Endometrium (tissue), 2 donors: Measurements from ENCODE around the gene NPIPB6.

Experiments used
- FAIRE-seq: peaks from 2 replicates; lab custom pipeline; 2012; peaks lifted over from hg19 to GRCh38; lab: Jason Lieb, UNC
- donor health status: control.
- donor health status: control.

The NPIPB6 gene

GRCh38 chr16:28321700-28322411 is 41.5 kb downstream of the NPIPB6 start:
- no peak for FAIRE-seq

DNA sequence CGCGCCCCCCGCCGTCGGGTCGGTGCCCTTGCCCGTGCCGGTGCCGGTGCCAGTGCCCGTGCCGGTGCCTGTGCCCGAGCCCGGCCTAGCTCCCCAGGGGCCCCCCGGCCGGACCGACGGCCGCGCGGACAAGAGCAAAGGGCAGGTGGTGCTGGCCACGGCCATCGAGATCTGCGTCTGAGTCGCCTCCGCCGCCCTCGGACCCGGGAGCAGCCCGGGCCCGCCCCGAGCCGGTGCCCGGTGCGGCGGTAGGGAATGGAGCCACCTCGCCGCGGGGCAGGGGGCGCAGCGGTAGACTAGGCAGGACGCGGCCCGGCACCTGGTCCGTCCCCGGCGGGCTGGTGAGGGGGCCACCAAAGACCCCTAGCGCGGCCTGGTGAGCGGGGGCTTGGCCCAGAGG is 42.6 kb downstream of the NPIPB6 start:
- FAIRE-seq: no peak

DNA sequence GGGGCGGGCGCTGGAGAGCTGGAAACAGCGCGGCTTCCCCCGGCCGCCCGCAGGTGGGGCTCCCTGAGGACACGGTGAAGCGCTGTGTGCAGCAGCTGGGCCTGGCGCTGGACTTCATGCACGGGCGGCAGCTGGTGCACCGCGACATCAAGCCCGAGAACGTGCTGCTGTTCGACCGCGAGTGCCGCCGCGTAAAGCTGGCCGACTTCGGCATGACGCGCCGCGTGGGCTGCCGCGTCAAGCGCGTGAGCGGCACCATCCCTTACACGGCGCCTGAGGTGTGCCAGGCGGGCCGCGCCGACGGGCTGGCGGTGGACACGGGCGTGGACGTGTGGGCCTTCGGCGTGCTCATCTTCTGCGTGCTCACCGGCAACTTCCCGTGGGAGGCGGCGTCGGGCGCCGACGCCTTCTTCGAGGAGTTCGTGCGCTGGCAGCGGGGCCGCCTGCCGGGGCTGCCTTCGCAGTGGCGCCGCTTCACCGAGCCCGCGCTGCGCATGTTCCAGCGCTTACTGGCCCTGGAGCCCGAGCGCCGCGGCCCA is 43.2 kb downstream of the NPIPB6 start:
- FAIRE-seq: no peak

DNA sequence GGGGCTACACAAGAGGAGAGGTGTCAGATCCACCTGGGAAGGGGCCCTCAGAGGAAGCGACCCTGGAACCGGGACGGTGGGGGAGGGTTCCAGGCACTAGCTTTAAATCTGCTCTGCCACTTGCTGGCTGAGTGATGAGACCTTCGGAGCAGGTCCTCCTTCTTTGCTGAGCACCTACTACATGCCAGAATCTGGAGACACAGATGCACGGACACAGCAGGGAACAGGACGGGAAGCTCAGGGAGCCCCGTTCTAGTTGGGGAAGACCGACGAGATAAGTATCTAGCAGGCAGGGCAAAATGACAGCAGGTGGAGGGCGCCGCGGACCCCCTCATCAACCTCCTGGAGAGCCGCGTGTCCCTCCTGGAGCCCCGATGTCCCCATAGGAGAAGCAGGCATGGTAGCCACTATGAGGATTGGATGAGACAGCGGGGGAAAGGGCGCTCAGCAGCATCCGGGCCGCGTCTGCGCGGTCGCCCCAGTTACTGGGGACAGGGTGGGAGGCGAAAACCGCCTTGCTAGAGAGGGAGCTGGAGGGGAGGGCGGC is 43.8 kb downstream of the NPIPB6 start:
- FAIRE-seq: no peak

DNA sequence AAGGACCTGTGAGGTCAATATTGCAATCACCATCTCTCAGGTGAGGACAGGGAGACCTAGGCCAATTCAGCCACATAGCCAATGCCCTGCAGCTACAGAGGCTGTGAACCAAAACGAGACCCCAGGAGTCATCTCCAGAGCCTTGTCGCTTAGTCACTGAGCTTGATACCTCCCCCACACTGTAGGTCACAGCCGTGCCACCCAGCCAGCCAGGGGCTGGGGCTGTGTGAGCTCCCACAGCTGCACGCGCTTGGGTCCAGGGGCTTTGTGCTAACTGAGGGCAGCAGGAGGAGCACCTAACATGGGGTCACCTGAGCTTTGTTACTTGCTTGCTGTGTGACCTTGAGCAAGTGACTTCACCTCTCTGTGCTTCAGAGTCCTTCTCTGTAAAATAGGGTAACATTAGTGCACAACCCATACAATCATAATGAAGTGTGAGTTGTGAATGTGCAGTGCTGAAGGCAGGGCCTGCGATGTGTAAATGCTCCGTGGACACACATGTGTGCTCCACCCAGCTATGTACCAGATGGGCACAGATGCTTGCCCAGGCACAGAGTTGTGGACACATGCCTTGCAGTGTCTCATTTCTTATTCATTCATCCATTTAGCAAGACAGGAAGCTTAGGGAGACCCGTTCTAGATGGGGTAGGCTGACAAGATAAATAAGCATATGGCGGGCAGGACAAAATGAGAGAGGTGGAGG is 45.1 kb downstream of the NPIPB6 start:
- FAIRE-seq: no peak

DNA sequence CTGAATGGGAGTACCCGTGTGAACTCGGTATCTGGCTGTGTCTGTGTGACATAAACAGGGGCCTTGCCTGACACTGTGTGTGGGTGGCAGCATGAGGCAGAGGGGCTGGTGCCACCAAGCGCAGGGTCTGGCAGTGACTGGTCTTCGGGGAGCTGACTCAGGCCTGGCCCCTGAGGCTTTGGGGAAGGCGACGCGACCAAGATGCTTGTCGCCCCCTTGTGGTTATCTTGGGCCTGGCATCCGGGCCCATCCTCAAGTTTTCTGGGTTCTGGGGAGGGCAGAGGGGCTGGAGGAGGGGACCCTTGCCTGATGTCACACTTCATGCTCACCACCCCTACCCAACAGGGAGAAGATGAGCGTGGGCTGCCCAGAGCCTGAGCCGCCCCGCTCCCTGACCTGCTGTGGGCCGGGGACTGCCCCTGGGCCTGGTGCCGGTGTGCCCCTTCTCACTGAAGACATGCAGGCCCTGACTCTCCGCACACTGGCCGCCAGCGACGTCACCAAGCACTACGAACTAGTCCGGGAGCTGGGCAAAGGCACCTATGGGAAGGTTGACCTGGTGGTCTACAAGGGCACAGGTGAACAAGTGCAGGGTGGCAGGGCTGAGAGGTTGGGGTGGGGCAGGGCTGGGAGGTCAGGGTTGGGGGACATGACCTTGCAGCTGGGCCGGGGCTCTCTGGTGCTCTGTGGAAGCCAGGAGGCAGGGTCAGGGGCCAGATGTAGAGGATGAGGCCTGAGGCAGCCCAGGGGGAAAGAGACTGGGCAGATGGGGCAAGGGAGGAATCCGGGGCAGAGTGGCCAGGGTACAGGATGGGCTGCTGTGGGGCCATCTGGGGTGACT is 46.0 kb downstream of the NPIPB6 start:
- no peak for FAIRE-seq

DNA sequence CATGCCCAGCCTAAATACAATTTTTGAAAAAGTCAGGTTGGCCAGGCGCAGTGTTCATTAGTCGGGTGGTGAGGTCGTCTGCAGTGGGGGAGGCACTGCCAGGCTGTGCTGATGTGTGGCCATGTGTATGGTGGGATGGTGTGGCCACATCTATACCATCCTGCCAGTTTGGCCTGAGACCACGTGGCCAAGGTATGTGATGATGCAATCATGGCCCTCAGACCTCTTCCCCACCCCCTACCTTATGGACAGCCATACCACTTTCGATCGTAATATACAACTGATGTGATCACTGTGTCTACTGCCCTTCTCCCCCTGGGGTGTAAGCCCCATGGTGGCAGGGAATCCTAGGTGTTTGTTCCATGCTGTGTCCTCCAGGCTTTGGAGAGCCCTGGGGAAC is 47.3 kb downstream of the NPIPB6 start:
- FAIRE-seq: no peak

- FAIRE-seq: no peak
These were observed 49.7 kb downstream of the NPIPB6 start for GRCh38 chr16:28313587-28313986.

GRCh38 chr16:28312327-28312726 is 51.0 kb downstream of the NPIPB6 start:
- no peak for FAIRE-seq

GRCh38 chr16:28311913-28312312 is 51.4 kb downstream of the NPIPB6 start:
- no peak for FAIRE-seq

DNA sequence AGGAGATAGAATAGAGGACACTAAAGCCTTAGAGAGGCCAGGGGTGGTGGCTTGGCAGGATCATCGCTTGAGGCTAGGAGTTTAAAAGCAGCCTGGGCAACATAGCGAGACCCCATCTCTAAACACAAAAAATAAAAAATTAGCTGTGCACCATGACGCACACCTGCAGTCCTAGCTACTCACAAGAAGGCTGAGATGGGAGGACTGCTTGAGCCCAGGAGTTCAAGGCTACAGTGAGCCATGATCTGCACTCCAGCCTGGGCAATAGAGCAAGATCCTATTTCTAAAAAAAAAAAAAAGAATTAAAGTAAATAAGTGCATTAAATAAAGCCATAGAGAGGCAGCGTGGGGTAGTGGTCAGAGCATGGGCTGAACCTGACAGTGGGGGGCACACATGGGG is 51.9 kb downstream of the NPIPB6 start:
- FAIRE-seq: no peak

DNA sequence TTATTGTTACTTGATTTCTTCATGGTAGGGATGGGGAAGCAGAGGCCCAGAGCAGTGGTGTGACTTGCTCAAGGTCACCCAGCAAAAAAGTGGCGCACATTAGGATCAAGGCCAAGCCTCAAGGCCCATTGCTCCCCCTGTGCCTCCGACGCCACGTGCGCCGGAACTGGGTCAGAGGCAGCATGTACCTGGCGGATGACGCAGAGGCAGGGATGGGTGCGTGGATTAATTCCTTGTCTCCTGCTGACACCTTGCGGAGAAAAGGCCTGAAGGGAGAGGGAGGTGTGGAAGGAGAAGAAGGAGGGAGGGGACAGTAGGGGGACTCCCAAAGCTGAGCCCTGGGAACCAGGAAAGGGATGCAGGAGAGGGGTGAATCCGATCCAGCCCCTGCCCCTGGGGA is 52.5 kb downstream of the NPIPB6 start:
- FAIRE-seq: no peak

- FAIRE-seq: no peak
These were observed 53.4 kb downstream of the NPIPB6 start for GRCh38 chr16:28309811-28310311.

GRCh38 chr16:28308794-28309584 is 54.3 kb downstream of the NPIPB6 start:
- no peak for FAIRE-seq

- no peak for FAIRE-seq
These were observed 55.4 kb downstream of the NPIPB6 start for GRCh38 chr16:28307936-28308335.

DNA sequence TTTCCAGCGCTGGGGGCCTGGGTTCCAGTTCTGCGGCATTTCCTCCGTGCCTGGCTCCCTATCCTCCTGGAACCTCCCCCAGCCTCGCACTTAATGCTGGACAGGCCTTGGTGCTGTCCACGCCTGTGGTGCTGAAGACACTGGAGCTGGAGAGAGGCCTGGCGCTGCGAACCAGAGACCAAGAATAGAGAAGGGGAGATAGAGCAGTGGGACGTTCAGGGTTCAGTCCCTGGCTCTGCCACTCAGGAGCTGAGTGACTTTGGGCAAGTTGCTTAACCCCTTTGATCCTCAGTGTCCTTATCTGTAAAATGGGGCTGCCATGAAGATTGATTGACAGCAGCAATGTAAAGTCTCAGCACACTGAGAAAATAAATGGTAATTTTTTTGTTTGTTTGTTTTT is 59.1 kb downstream of the NPIPB6 start:
- FAIRE-seq: no peak

DNA sequence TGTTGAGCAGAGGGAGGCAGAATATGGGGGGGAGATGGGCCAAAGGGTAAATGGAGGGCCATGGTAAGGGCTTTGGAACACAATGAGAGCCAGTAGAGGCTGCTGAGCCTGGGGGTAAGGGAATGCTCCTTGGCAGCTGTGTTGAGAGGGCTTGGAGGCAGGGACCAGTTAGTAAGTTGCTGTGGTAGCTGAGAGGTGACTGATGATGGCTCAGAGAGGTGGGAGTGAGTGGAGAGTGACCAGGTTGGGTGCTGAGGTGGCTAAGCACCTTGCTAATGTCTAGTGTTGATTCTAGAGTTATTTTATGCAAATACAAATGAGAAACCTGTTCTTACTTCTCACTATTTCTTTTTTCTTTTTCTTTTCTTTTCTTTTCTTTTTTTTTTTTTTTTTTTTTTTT is 60.2 kb downstream of the NPIPB6 start:
- FAIRE-seq: no peak

DNA sequence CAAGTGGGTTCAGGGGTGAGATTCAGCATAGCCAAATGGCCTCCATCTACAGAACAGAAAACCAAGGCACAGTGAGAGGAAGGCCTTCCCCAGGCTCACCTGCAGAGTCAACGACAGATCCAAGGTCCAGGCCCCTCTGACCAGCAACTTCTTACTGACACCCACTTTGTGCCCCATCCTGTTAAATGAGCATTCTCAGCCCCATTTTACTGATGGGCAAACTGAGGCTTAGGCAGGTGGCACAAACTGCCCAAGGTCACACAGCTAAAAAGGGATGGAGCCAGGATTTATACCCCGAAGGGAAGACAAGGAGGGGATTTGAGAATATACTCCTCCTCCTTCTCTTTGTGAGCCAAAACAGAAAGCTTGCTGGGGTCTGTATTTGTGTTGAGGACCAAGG is 61.7 kb downstream of the NPIPB6 start:
- no peak for FAIRE-seq

GRCh38 chr16:28301154-28301553 is 62.2 kb downstream of the NPIPB6 start:
- FAIRE-seq: no peak

DNA sequence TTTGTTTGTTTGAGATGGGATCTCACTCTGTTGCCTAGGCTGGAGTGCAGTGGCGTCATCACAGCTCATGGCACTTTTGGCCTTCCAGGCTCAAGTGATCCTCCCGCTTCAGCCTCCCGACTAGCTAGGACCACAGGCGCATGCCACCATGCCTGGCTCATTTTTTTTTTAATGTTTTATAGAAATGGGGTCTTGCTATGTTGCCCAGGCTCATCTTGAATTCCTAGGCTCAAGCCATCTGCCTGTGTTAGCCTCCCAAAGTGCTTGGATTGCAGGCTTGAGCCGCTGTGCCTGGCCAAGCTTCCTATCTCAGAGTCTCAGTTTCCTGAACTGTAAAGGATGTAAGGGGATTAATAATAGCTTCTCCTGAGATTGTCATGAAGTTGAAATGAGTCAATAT is 63.0 kb downstream of the NPIPB6 start:
- no peak for FAIRE-seq

DNA sequence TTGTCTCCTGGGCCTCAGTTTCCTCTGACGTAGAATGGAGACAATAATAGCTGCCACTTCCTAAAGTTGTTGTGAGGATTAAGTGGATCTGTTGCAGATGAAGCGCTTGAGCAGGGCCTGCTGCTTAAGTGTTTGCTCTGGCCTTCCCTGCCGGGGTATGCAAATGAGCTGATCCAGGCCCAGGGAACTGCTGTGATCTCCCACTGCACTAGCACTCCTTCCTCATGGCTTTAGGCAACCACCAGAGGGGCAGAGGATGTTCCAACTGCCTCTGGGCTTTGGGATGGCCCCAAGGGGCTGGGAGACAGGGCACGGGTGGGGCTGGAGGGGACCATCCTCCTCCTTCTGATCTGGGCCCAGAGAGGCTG is 64.8 kb downstream of the NPIPB6 start:
- FAIRE-seq: no peak
